ENCODE measurements around the gene DECR2. TPM values are rescaled to one million over a fixed set of nuclear protein-coding genes. Genes with fewer than 3 reads are reported as not detected.
A peak's percentile ranks its signal among the peaks of the same experiment; 100 is the strongest.

The DECR2 gene
- total and polyA plus RNA-seq, 2 of the 13 experiments (the other 11 are each of a cell fraction or from before 2014, with no cell fraction given): 36.3 to 44.6 TPM

DNA sequence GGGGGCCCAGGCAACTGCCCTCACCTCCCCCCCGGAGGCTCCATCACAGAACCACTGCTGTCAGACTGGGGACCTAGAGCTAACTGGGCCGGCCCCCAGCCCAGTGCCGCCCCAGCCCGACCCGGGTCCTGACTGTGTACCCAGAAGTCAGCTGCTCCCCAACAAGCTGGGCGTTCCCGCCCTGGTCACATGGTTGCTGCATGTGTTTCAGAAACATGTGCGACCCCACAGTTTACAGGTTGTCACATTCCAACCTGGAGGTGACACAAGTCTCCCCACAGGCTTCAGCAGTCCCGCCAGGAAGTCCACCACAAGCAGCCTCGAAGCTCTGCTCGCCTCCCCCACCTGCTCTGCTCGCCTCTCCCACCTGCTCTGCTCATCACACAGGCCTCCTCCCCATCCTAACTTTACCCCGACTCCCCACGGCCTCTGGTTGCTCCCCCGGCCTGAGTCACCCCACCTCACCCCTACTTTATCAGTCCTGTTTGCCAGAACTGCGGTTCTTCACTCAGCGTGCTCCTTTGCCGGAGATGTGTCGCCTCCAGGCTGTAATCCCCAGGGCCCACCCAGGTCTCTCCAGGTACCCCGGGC is 32.3 kb upstream of the DECR2 start:
- WGBS (ENCODE audit: low lambda C conversion rate): 69% methylated on average over 17 of the region's 20 CpGs
- Histone ChIP-seq H3K9ac (ENCODE audit: insufficient read depth, low read depth, low read length) (peak overlapping the region; percentile 56), H3K27ac (ENCODE audit: extremely low read length, insufficient read depth, low read length) (no peak overlapping the region), H2AFZ (ENCODE audit: low read length) (no peak overlapping the region), H3K4me2 (ENCODE audit: low read depth, low read length) (peak overlapping the region; percentile 86), H3K36me3 (replicated peaks in 1 of 2; ENCODE audit: control insufficient read depth in 1 of 2, insufficient read depth in 2 of 2, low read length in 2 of 2) (peaks cover 9 to 30% of the 10 kb centered on the region in 2 experiments; a peak in 4 of 5 replicates), H3K9me3 (ENCODE audit: low read length) (no peaks in the 10 kb centered on the region), H3K4me3 (replicated peaks in 1 of 3; ENCODE audit: insufficient read depth in 1 of 3, low read depth in 2 of 3, low read length in 3 of 3) (peak overlapping the region; percentile 57 to 79 (median 75); a peak in 5 of 6 replicates), H3K79me2 (ENCODE audit: insufficient read depth, low read length) (peaks cover 6% of the 10 kb centered on the region), H4K20me1 (ENCODE audit: insufficient read depth, low read length) (no peaks in the 10 kb centered on the region), H3K4me1 (ENCODE audit: insufficient read depth, low read length) (peaks cover 36% of the 10 kb centered on the region), H3K27me3 (ENCODE audit: control insufficient read depth in 1 of 2, insufficient read depth in 2 of 2, low read length in 2 of 2) (peaks cover 0 to 2% of the 10 kb centered on the region in 2 experiments; a peak in 1 of 5 replicates)
- intact Hi-C loops (cut with micrococcal nuclease; ENCODE audit: unreplicated experiment): no loop called here
- ATAC-seq (no peak), FAIRE-seq (no peak), DNase-seq (ENCODE audit: low spot score) (no peak)
- ChIA-PET CTCF (ENCODE audit: low intra/inter-chr PET ratio, low total read pairs) (no interaction called here), POLR2A (interaction anchor here (1.5 to 2.8 kb wide), 3 partner anchors 12 to 134 kb away, joined by 6 to 27 read pairs (median 10); partner anchors contain the start of genes AXIN1, FAM234A and PGAP6)
- BruUV-seq (replicated peaks): no TSS peak
- in situ Hi-C loops (cut with HindIII; ENCODE audit: extremely low pct_ligation_motif_present, low pct_unique_long_range_greater_than_20kb): no loop called here
- TF ChIP-seq ZNF326 (CRISPR knock-in tag; IDR thresholded peaks at IDR 0.05; ENCODE audit: borderline replicate concordance) (no peak), ZNF337 (CRISPR knock-in tag; IDR thresholded peaks at IDR 0.05; ENCODE audit: borderline replicate concordance, low read depth) (no peak), FOXA1 (IDR thresholded peaks at IDR 0.05) (no peak), FOXA1 (CRISPR knock-in tag; IDR thresholded peaks at IDR 0.05) (no peak), CBX2 (IDR thresholded peaks at IDR 0.05; ENCODE audit: low read depth, low read length) (no peak), CBX2 (CRISPR knock-in tag; IDR thresholded peaks at IDR 0.05; ENCODE audit: low read depth) (no peak), ZNF451 (CRISPR knock-in tag; IDR thresholded peaks at IDR 0.05) (no peak), ZNF329 (CRISPR knock-in tag; IDR thresholded peaks at IDR 0.05; ENCODE audit: low read depth) (no peak), ZNF761 (CRISPR knock-in tag; conservative IDR thresholded peaks at IDR 0.05) (peak; percentile 60; the same call in 1 of the 2 replicates), ZNF550 (CRISPR knock-in tag; IDR thresholded peaks at IDR 0.05; ENCODE audit: borderline replicate concordance) (no peak), ZFX (CRISPR knock-in tag; IDR thresholded peaks at IDR 0.05; ENCODE audit: low read depth) (no peak), SYNCRIP (IDR thresholded peaks at IDR 0.05; ENCODE audit: insufficient read depth, low read depth, low read length) (no peak), HES4 (CRISPR knock-in tag; IDR thresholded peaks at IDR 0.05; ENCODE audit: borderline replicate concordance) (peak; percentile 19; the same call in 1 of the 2 replicates)
- TF ChIP-seq, protein P1, sequence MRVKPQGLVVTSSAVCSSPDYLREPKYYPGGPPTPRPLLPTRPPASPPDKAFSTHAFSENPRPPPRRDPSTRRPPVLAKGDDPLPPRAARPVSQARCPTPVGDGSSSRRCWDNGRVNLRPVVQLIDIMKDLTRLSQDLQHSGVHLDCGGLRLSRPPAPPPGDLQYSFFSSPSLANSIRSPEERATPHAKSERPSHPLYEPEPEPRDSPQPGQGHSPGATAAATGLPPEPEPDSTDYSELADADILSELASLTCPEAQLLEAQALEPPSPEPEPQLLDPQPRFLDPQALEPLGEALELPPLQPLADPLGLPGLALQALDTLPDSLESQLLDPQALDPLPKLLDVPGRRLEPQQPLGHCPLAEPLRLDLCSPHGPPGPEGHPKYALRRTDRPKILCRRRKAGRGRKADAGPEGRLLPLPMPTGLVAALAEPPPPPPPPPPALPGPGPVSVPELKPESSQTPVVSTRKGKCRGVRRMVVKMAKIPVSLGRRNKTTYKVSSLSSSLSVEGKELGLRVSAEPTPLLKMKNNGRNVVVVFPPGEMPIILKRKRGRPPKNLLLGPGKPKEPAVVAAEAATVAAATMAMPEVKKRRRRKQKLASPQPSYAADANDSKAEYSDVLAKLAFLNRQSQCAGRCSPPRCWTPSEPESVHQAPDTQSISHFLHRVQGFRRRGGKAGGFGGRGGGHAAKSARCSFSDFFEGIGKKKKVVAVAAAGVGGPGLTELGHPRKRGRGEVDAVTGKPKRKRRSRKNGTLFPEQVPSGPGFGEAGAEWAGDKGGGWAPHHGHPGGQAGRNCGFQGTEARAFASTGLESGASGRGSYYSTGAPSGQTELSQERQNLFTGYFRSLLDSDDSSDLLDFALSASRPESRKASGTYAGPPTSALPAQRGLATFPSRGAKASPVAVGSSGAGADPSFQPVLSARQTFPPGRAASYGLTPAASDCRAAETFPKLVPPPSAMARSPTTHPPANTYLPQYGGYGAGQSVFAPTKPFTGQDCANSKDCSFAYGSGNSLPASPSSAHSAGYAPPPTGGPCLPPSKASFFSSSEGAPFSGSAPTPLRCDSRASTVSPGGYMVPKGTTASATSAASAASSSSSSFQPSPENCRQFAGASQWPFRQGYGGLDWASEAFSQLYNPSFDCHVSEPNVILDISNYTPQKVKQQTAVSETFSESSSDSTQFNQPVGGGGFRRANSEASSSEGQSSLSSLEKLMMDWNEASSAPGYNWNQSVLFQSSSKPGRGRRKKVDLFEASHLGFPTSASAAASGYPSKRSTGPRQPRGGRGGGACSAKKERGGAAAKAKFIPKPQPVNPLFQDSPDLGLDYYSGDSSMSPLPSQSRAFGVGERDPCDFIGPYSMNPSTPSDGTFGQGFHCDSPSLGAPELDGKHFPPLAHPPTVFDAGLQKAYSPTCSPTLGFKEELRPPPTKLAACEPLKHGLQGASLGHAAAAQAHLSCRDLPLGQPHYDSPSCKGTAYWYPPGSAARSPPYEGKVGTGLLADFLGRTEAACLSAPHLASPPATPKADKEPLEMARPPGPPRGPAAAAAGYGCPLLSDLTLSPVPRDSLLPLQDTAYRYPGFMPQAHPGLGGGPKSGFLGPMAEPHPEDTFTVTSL (CRISPR knock-in tag; IDR thresholded peaks at IDR 0.05; ENCODE audit: borderline replicate concordance): no peak
- TF ChIP-seq, protein P2, sequence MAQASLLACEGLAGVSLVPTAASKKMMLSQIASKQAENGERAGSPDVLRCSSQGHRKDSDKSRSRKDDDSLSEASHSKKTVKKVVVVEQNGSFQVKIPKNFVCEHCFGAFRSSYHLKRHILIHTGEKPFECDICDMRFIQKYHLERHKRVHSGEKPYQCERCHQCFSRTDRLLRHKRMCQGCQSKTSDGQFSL (CRISPR knock-in tag; IDR thresholded peaks at IDR 0.05): no peak
- TF ChIP-seq, protein P3, sequence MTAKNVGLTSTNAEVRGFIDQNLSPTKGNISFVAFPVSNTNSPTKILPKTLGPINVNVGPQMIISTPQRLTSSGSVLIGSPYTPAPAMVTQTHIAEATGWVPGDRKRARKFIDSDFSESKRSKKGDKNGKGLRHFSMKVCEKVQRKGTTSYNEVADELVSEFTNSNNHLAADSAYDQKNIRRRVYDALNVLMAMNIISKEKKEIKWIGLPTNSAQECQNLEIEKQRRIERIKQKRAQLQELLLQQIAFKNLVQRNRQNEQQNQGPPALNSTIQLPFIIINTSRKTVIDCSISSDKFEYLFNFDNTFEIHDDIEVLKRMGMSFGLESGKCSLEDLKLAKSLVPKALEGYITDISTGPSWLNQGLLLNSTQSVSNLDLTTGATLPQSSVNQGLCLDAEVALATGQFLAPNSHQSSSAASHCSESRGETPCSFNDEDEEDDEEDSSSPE (CRISPR knock-in tag; IDR thresholded peaks at IDR 0.05): no peak

All from HepG2 (cell line).